Stomach (tissue), 4 donors: ENCODE results near the gene GKN1.

Experiments
- CTCF ChIP-seq, 7 experiments: fragments of 450-650 bp in 4 of 7; fragments of 200-600 bp in 3 of 7; sonication (generic) in 3 of 7; IDR thresholded peaks; one replicate each; pipeline ENCODE4 v1.5.1; 2016 to 2019; ENCODE audit warnings: antibody characterized with exemption in 7 of 7, control low read depth in 2 of 7, mild to moderate bottlenecking in 1 of 7
- EP300 ChIP-seq: sonication (generic); formaldehyde crosslinking; IDR thresholded peaks from one replicate; pipeline ENCODE4 v1.6.1; 2017; ENCODE audit warnings: antibody characterized with exemption
- POLR2A ChIP-seq, 4 donors: fragments of 450-650 bp; IDR thresholded peaks; one replicate each; pipeline ENCODE4 v1.6.1; 2016; ENCODE audit warnings: antibody characterized with exemption in 4 of 4, control low read depth in 2 of 4, mild to moderate bottlenecking in 1 of 4, moderate library complexity in 1 of 4
- POLR2AphosphoS5 ChIP-seq, 3 donors: sonication (generic); formaldehyde crosslinking; IDR thresholded peaks; one replicate each; pipeline ENCODE4 v1.6.1; 2016; ENCODE audit warnings: antibody characterized with exemption in 3 of 3

GRCh38 chr2:68959001-68959400 lies 15.4 kb upstream of the GKN1 start:
- no peak for TF ChIP-seq CTCF (IDR thresholded peaks at IDR 0.05)
- no peak for TF ChIP-seq POLR2AphosphoS5 (IDR thresholded peaks at IDR 0.05)
- no peak for TF ChIP-seq POLR2A (IDR thresholded peaks at IDR 0.05)
- TF ChIP-seq EP300: no peak
